Suprapubic skin (tissue), 4 donors: ENCODE data around the gene ADAMTS17. TPM values are rescaled to one million over a fixed set of nuclear protein-coding genes. Genes with fewer than 3 reads are reported as not detected.

Source experiments
- DNase-seq, 2 donors: peaks; one replicate each; pipeline ENCODE4 v3.0.0-alpha.2; 2019; ENCODE audit warnings: low spot score in 2 of 2
- H3K27ac ChIP-seq: fragments of 200-600 bp; sonication (generic); one replicate; pipeline ENCODE4 v1.5.1; 2019
- H3K27me3 ChIP-seq: fragments of 200-600 bp; sonication (generic); one replicate; pipeline ENCODE4 v1.5.1; 2019
- H3K36me3 ChIP-seq: fragments of 200-600 bp; sonication (generic); one replicate; pipeline ENCODE4 v1.5.1; 2019
- H3K4me1 ChIP-seq: fragments of 200-600 bp; sonication (generic); one replicate; pipeline ENCODE4 v1.5.1; 2019
- H3K4me3 ChIP-seq: fragments of 200-600 bp; sonication (generic); one replicate; pipeline ENCODE4 v1.5.1; 2019; ENCODE audit warnings: mild to moderate bottlenecking
- H3K9me3 ChIP-seq: fragments of 200-600 bp; sonication (generic); one replicate; pipeline ENCODE4 v1.5.1; 2019
- CTCF ChIP-seq, 2 donors: fragments of 200-600 bp in 1 of 2; fragments of 450-650 bp in 1 of 2; sonication (generic) in 1 of 2; IDR thresholded peaks; one replicate each; pipeline ENCODE4 v1.5.1; 2016 to 2019; ENCODE audit warnings: antibody characterized with exemption in 2 of 2, mild to moderate bottlenecking in 1 of 2, moderate library complexity in 1 of 2
- EP300 ChIP-seq: sonication (generic); formaldehyde crosslinking; IDR thresholded peaks from one replicate; pipeline ENCODE4 v1.6.1; 2017; ENCODE audit warnings: antibody characterized with exemption
- POLR2A ChIP-seq, 2 donors: fragments of 450-650 bp; IDR thresholded peaks; one replicate each; pipeline ENCODE4 v1.6.1; 2017; ENCODE audit warnings: antibody characterized with exemption in 2 of 2, mild to moderate bottlenecking in 2 of 2, moderate library complexity in 2 of 2
- POLR2AphosphoS5 ChIP-seq, 3 donors: sonication (generic); formaldehyde crosslinking; IDR thresholded peaks; one replicate each; pipeline ENCODE4 v1.6.1; 2017; ENCODE audit warnings: antibody characterized with exemption in 3 of 3
- WGBS: methylation state at CpG from one replicate; pipeline ENCODE4 v1.1.5; 2018; 5-methylcytosine and 5-hydroxymethylcytosine counted together
- total RNA-seq, 4 donors: library from RNA; depleted of rRNA; stranded (reverse); fragments of >200 nt; gene quantifications; one replicate each; pipeline ENCODE4 v1.1.0, GENCODE V29; 2016

ADAMTS17 gene
- total RNA-seq, 4 donors from 2014 or later = 4.2 to 12.3 (median 6.3) TPM

GRCh38 chr15:100333236-100333635, 8.5 kb downstream of the ADAMTS17 start:
- H3K36me3 ChIP-seq = no peaks in the 10 kb centered on the region
- H3K27me3 ChIP-seq = peaks cover 6% of the 10 kb centered on the region
- WGBS = 87% methylated on average over 7 of the region's 7 CpGs
- peaks cover 10% of the 10 kb centered on the region for H3K4me1 ChIP-seq
- TF ChIP-seq POLR2AphosphoS5 (IDR thresholded peaks at IDR 0.05) = no peak
- TF ChIP-seq POLR2A (IDR thresholded peaks at IDR 0.05) = no peak
- TF ChIP-seq CTCF (IDR thresholded peaks at IDR 0.05) = no peak
- TF ChIP-seq EP300 = no peak
- H3K27ac ChIP-seq = no peak overlapping the region
- no peak overlapping the region for H3K4me3 ChIP-seq
- H3K9me3 ChIP-seq = no peaks in the 10 kb centered on the region
- DNase-seq = no peak

GRCh38 chr15:100332721-100333120, 9.1 kb downstream of the ADAMTS17 start:
- TF ChIP-seq EP300 = no peak
- no peak for TF ChIP-seq POLR2AphosphoS5 (IDR thresholded peaks at IDR 0.05)
- TF ChIP-seq CTCF (IDR thresholded peaks at IDR 0.05) = no peak
- TF ChIP-seq POLR2A (IDR thresholded peaks at IDR 0.05) = no peak
- peaks cover 12% of the 10 kb centered on the region for H3K4me1 ChIP-seq

GRCh38 chr15:100332231-100332630, 9.5 kb downstream of the ADAMTS17 start:
- H3K27me3 ChIP-seq = peaks cover 6% of the 10 kb centered on the region
- WGBS = 89% methylated on average over 13 of the region's 13 CpGs
- TF ChIP-seq CTCF (IDR thresholded peaks at IDR 0.05) (no peak), EP300 (no peak), POLR2A (IDR thresholded peaks at IDR 0.05) (no peak), POLR2AphosphoS5 (IDR thresholded peaks at IDR 0.05) (no peak)
- DNase-seq = no peak
- no peaks in the 10 kb centered on the region for H3K9me3 ChIP-seq
- no peaks in the 10 kb centered on the region for H3K36me3 ChIP-seq
- H3K4me1 ChIP-seq = peaks cover 12% of the 10 kb centered on the region
- no peak overlapping the region for H3K4me3 ChIP-seq
- H3K27ac ChIP-seq = no peak overlapping the region

More at GRCh38 chr15:100332721-100333120, 9.1 kb downstream of the ADAMTS17 start:
- no peaks in the 10 kb centered on the region for H3K9me3 ChIP-seq
- DNase-seq = no peak
- WGBS = 86% methylated on average over 5 of the region's 6 CpGs
- H3K36me3 ChIP-seq = no peaks in the 10 kb centered on the region
- H3K27me3 ChIP-seq = peaks cover 6% of the 10 kb centered on the region
- H3K4me3 ChIP-seq = no peak overlapping the region
- H3K27ac ChIP-seq = no peak overlapping the region

GRCh38 chr15:100330629-100331215, 11.1 kb downstream of the ADAMTS17 start:
- Histone ChIP-seq H3K9me3 (no peaks in the 10 kb centered on the region), H3K4me3 (no peak overlapping the region), H3K4me1 (peaks cover 4% of the 10 kb centered on the region), H3K36me3 (no peaks in the 10 kb centered on the region), H3K27ac (no peak overlapping the region), H3K27me3 (peaks cover 6% of the 10 kb centered on the region)
- 90% methylated on average over 11 of the region's 12 CpGs for WGBS
- no peak for DNase-seq
- TF ChIP-seq CTCF (IDR thresholded peaks at IDR 0.05) = no peak
- TF ChIP-seq EP300 = no peak
- TF ChIP-seq POLR2A (IDR thresholded peaks at IDR 0.05) = no peak
- no peak for TF ChIP-seq POLR2AphosphoS5 (IDR thresholded peaks at IDR 0.05)

- Histone ChIP-seq H3K36me3 (no peaks in the 10 kb centered on the region), H3K27me3 (peaks cover 6% of the 10 kb centered on the region), H3K4me3 (no peak overlapping the region), H3K27ac (no peak overlapping the region), H3K9me3 (no peaks in the 10 kb centered on the region), H3K4me1 (peaks cover 4% of the 10 kb centered on the region)
- TF ChIP-seq EP300 = no peak
- no peak for TF ChIP-seq CTCF (IDR thresholded peaks at IDR 0.05)
- no peak for TF ChIP-seq POLR2AphosphoS5 (IDR thresholded peaks at IDR 0.05)
- TF ChIP-seq POLR2A (IDR thresholded peaks at IDR 0.05) = no peak
- DNase-seq = peak in 1 of 2 donors; percentile 46
- 74% methylated on average over 10 of the region's 10 CpGs for WGBS
These were observed 11.6 kb downstream of the ADAMTS17 start for GRCh38 chr15:100330221-100330620.
